Posterior cingulate gyrus (tissue), 11 donors: ENCODE data around the gene HSPB1.

Source experiments
- DNase-seq, 10 donors: peaks; one replicate each; pipeline versions ENCODE4 v3.0.0 to v3.0.0-alpha.2; 2020 to 2021; ENCODE audit warnings: mixed read lengths in 3 of 10
- intact Hi-C: fragments of 100-400 bp; cut with DNase I; formaldehyde crosslinking; loops from one replicate; pipeline ENCODE4 v1.15.1; 2023

Gene HSPB1

GRCh38 chr7:76352193-76352592 is 49.7 kb downstream of the HSPB1 start:
- intact Hi-C loops = no loop called here
- DNase-seq = peak in 6 of 10 donors; percentile 23 to 91 (median 64)

DNA sequence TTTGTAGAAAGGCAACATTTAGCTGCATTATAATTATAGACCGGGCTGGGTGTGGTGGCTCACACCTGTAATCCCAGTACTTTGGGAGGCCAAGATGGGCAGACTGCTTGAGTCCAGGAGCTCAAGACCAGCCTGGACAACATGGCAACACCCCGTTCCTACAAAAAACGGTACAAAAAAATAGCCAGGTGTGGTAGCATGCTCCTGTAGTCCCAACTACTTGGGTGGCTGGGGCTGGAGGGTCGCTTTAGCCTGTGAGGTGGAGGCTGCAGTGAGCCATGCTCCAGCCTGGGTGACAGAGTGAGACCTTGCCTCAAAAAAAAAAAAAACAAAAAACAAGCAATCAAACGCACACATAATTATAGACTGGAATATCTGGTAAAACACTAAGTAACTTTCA is 51.3 kb downstream of the HSPB1 start:
- intact Hi-C loops = no loop called here
- DNase-seq = peak in 1 of 10 donors; percentile 49
